Measurements from ENCODE around the gene UXT.

Gene UXT

GRCh38 chrX:47649271-47649670, 9.7 kb downstream of the UXT start:
- TF ChIP-seq, protein P1, sequence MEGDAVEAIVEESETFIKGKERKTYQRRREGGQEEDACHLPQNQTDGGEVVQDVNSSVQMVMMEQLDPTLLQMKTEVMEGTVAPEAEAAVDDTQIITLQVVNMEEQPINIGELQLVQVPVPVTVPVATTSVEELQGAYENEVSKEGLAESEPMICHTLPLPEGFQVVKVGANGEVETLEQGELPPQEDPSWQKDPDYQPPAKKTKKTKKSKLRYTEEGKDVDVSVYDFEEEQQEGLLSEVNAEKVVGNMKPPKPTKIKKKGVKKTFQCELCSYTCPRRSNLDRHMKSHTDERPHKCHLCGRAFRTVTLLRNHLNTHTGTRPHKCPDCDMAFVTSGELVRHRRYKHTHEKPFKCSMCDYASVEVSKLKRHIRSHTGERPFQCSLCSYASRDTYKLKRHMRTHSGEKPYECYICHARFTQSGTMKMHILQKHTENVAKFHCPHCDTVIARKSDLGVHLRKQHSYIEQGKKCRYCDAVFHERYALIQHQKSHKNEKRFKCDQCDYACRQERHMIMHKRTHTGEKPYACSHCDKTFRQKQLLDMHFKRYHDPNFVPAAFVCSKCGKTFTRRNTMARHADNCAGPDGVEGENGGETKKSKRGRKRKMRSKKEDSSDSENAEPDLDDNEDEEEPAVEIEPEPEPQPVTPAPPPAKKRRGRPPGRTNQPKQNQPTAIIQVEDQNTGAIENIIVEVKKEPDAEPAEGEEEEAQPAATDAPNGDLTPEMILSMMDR (conservative IDR thresholded peaks at IDR 0.05; ENCODE audit: low read length): no peak
- H3K4me3 ChIP-seq (ENCODE audit: low read length): peak overlapping the region; percentile 74
- DNase-seq (ENCODE audit: low read depth): no peak

- H3K4me3 ChIP-seq (ENCODE audit: low read length): peak overlapping the region; percentile 12
- DNase-seq (ENCODE audit: low read depth): no peak
- TF ChIP-seq, protein P1 (conservative IDR thresholded peaks at IDR 0.05; ENCODE audit: low read length): no peak
These were observed 10.6 kb downstream of the UXT start for GRCh38 chrX:47648376-47648775.

DNA sequence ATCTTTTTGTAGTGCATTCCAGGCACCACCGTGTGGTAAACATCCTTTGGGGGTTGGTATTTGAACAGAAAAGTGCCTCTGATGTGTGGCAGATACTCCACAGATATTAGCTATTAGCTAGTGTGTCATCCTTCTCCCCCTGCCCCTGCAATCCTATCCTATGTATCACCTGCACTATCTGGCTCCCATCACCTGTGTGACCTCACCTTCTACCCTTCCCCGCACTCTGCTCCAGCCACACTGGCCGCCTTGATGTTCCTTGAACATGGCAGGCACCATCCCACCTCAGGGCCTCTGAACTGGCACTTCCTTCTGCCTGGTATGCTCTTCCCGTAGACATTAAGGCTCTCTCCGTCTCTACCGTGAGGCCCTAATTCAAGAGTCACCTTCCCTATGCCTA, 12.3 kb downstream of the UXT start:
- no peak for DNase-seq (ENCODE audit: low read depth)
- H3K4me3 ChIP-seq (ENCODE audit: low read length): no peak overlapping the region
- TF ChIP-seq, protein P1 (conservative IDR thresholded peaks at IDR 0.05; ENCODE audit: low read length): no peak

DNA sequence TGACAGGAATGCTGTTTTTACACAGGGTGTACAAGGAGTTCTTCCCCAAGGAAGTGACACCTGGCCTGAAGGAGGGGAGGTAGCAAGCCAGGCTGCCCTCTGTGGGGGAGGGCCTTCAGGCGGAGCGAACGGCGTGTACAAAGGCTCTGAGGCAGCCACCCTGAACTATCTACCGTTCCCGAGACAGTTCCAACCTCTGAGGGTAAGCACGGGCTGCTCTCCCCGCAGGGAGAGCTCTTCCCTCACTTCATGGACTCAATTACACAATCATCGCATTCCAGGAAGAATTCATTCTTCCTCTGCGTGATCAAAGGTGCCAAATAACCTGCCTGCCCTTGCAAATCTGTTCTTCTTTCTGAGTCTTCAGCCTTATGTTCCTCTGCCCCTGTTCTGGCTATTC, 13.4 kb downstream of the UXT start:
- no peak overlapping the region for H3K4me3 ChIP-seq (ENCODE audit: low read length)
- TF ChIP-seq, protein P1 (conservative IDR thresholded peaks at IDR 0.05; ENCODE audit: low read length): no peak
- DNase-seq (ENCODE audit: low read depth): no peak

DNA sequence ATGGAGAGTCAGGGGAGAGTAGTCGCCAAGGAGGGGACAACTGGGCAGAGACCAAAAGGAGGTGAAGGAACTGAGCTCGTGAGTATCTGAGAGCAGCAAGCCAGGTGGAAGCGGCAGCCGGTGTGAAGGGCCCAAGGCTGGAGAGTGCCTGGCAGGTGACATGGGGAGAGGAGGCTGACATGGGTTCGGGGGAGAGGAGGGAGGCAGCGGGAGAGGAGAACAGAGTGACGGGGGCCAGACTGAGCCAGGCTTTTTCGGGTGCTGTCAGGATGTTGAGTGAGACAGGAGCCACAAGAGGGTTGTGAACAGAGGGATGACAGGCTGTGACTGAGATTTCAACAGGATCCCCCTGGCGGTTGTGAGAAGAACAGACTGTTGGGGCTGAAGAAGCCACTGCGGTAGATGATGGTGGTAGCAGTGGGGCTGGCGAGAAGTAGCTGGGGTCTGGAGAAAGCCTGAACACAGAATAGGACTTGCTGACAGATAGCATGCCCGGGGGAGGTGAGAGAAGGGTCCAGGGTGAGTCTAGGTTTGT, 14.4 kb downstream of the UXT start:
- DNase-seq (ENCODE audit: low read depth): peak; percentile 31
- H3K4me3 ChIP-seq (ENCODE audit: low read length): no peak overlapping the region
- TF ChIP-seq, protein P1 (conservative IDR thresholded peaks at IDR 0.05; ENCODE audit: low read length): peak; percentile 52

DNA sequence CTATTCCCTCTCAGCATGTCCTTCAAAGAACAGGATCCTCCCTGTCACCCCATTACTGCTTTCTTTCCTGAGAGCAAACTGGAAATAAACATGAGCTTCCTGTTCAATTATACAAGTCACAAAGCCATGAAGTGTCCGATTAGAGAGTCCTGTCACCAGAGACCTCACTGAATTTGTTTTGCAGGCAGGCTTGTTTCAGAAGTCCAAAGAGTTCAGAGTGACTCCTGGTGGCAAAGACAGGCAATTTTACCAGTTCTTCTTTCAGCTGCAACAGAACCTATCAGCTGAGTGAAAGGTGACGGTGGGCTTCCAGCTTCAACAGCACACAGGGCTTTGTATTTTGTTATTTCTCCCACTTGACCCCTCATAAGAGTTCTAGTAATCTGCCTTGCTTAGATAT, 15.1 kb downstream of the UXT start:
- H3K4me3 ChIP-seq (ENCODE audit: low read length): no peak overlapping the region
- DNase-seq (ENCODE audit: low read depth): peak; percentile 24
- TF ChIP-seq, protein P1 (conservative IDR thresholded peaks at IDR 0.05; ENCODE audit: low read length): peak; percentile 45

GRCh38 chrX:47638816-47639215, 20.2 kb downstream of the UXT start:
- DNase-seq (ENCODE audit: low read depth): no peak
- TF ChIP-seq, protein P1 (conservative IDR thresholded peaks at IDR 0.05; ENCODE audit: low read length): no peak
- no peak overlapping the region for H3K4me3 ChIP-seq (ENCODE audit: low read length)
